WTC11 (cell line): ENCODE measurements around the gene CYB561A3. TPM values are rescaled to one million over a fixed set of nuclear protein-coding genes. Genes with fewer than 3 reads are reported as not detected.

Experiments
- ATAC-seq: fragments of 200-7000 bp; cut with Tn5 transposase; 2 replicates; pipeline ENCODE4 v1.10.0; 2021; ENCODE audit warnings: mild to moderate bottlenecking, moderate library complexity
- CTCF ChIA-PET: fragments of 300-600 bp; sonication (Branson Sonifier 250); formaldehyde crosslinking; loops from one replicate; lab custom pipeline; 2021; ENCODE audit warnings: antibody characterized with exemption; lab: Charles Lee
- POLR2A ChIA-PET: fragments of 350-600 bp; sonication (Branson Sonifier 250); formaldehyde crosslinking; loops from one replicate; lab custom pipeline; 2021; ENCODE audit warnings: antibody characterized with exemption; lab: Charles Lee
- DNase-seq: peaks from one replicate; pipeline ENCODE4 v3.0.0; 2021; ENCODE audit warnings: low spot score
- H3K27ac Mint-ChIP-seq: 2 replicates; pipeline ENCODE4 v1.8.0; 2021; ENCODE audit warnings: mixed read lengths
- H3K27me3 Mint-ChIP-seq: 2 replicates; pipeline ENCODE4 v1.8.0; 2021; ENCODE audit warnings: low read depth, mild to moderate bottlenecking, moderate library complexity, mixed read lengths
- H3K36me3 Mint-ChIP-seq: 2 replicates; pipeline ENCODE4 v1.8.0; 2021; ENCODE audit warnings: mixed read lengths
- H3K4me1 Mint-ChIP-seq: 2 replicates; pipeline ENCODE4 v1.8.0; 2022; ENCODE audit warnings: mixed read lengths
- H3K4me3 Mint-ChIP-seq: 2 replicates; pipeline ENCODE4 v1.8.0; 2021; ENCODE audit warnings: mild to moderate bottlenecking, moderate library complexity, mixed read lengths
- H3K9me3 Mint-ChIP-seq: 2 replicates; pipeline ENCODE4 v1.8.0; 2021; ENCODE audit warnings: mixed read lengths
- AR ChIP-seq: fragments of 250-450 bp; sonication (Bioruptor Pico); IDR thresholded peaks from 2 replicates; pipeline ENCODE4 v1.9.0; 2021; ENCODE audit warnings: mild to moderate bottlenecking
- ATF3 ChIP-seq: sonication (generic); formaldehyde crosslinking; conservative IDR thresholded peaks from 2 replicates; pipeline ENCODE4 v1.8.1; 2022; ENCODE audit warnings: mild to moderate bottlenecking, missing genetic modification reagents
- ELF4 ChIP-seq: sonication (generic); formaldehyde crosslinking; IDR thresholded peaks from 2 replicates; pipeline ENCODE4 v1.8.1; 2022; ENCODE audit warnings: low read depth, mild to moderate bottlenecking, moderate library complexity, missing genetic modification reagents
- ESRRA ChIP-seq: sonication (generic); formaldehyde crosslinking; IDR thresholded peaks from 2 replicates; pipeline ENCODE4 v1.8.1; 2022; ENCODE audit warnings: mild to moderate bottlenecking, missing genetic modification reagents, borderline replicate concordance
- HMGA2 ChIP-seq: fragments of 250-450 bp; sonication (Bioruptor Pico); IDR thresholded peaks from 2 replicates; pipeline ENCODE4 v1.4.0; 2021; ENCODE audit warnings: mild to moderate bottlenecking, moderate library complexity
- SMAD3 ChIP-seq: sonication (generic); formaldehyde crosslinking; IDR thresholded peaks from 2 replicates; pipeline ENCODE4 v1.8.0; 2022; ENCODE audit warnings: missing genetic modification reagents, mild to moderate bottlenecking, borderline replicate concordance
- TP53 ChIP-seq: sonication (generic); formaldehyde crosslinking; IDR thresholded peaks from 2 replicates; pipeline ENCODE4 v1.8.1; 2023; ENCODE audit warnings: mild to moderate bottlenecking, missing genetic modification reagents
- USF1 ChIP-seq: sonication (generic); formaldehyde crosslinking; IDR thresholded peaks from 2 replicates; pipeline ENCODE4 v1.8.0; 2022; ENCODE audit warnings: mild to moderate bottlenecking, missing genetic modification reagents
- ZNF138 ChIP-seq: sonication (generic); formaldehyde crosslinking; conservative IDR thresholded peaks from 2 replicates; pipeline ENCODE4 v1.8.1; 2022; ENCODE audit warnings: mild to moderate bottlenecking, moderate library complexity, missing genetic modification reagents
- ZNF263 ChIP-seq: sonication (generic); formaldehyde crosslinking; IDR thresholded peaks from 2 replicates; pipeline ENCODE4 v1.8.1; 2022; ENCODE audit warnings: low read depth, mild to moderate bottlenecking, moderate library complexity, missing genetic modification reagents
- ZNF281 ChIP-seq: sonication (generic); formaldehyde crosslinking; IDR thresholded peaks from 2 replicates; pipeline ENCODE4 v1.8.0; 2023; ENCODE audit warnings: mild to moderate bottlenecking, missing genetic modification reagents
- ZNF671 ChIP-seq: fragments of 250-450 bp; sonication (Bioruptor Pico); IDR thresholded peaks from 2 replicates; pipeline ENCODE4 v1.8.0; 2021; ENCODE audit warnings: mild to moderate bottlenecking
- ZSCAN18 ChIP-seq: fragments of 250-450 bp; sonication (Bioruptor Pico); IDR thresholded peaks from 2 replicates; pipeline ENCODE4 v2.1.2; 2022; ENCODE audit warnings: mild to moderate bottlenecking, moderate library complexity
- total RNA-seq: library from RNA; stranded (reverse); gene quantifications from 3 replicates; pipeline ENCODE4 v1.2.3, GENCODE V29; 2021

CYB561A3 gene
- total RNA-seq, 1 experiment from 2014 or later: 38.8 TPM

- no peak overlapping the region for H3K4me3 Mint-ChIP-seq
- H3K36me3 Mint-ChIP-seq: peaks cover 62% of the 10 kb centered on the region
- TF ChIP-seq ATF3 (CRISPR knock-in tag) (no peak), ZSCAN18 (no peak), USF1 (CRISPR knock-in tag) (no peak), TP53 (no peak), ZNF671 (CRISPR knock-in tag) (no peak), ELF4 (CRISPR knock-in tag) (no peak), ESRRA (no peak), HMGA2 (no peak), AR (CRISPR knock-in tag) (no peak), SMAD3 (CRISPR knock-in tag) (no peak), ZNF138 (CRISPR knock-in tag) (no peak), ZNF281 (CRISPR knock-in tag) (no peak), ZNF263 (CRISPR knock-in tag) (no peak)
- H3K9me3 Mint-ChIP-seq: no peaks in the 10 kb centered on the region
- ATAC-seq (no peak), DNase-seq (no peak)
- H3K27ac Mint-ChIP-seq: no peak overlapping the region
- peaks cover 16% of the 10 kb centered on the region for H3K4me1 Mint-ChIP-seq
- CTCF ChIA-PET: no interaction called here
- POLR2A ChIA-PET: no interaction called here
- H3K27me3 Mint-ChIP-seq: no peaks in the 10 kb centered on the region
Measured at GRCh38 chr11:61302550-61302949, 59.1 kb downstream of the CYB561A3 start.

Other genes starting within 250 kb of the CYB561A3 start
- 22.2 to 23.9 TPM (median 23.4 TPM) in 3 replicates for gene VPS37C, start 200.5 kb downstream of the CYB561A3 start, total RNA-seq
- 0.20 to 0.37 TPM in 2 of 3 replicates, not detected in the other for gene PGA3, start 158.4 kb downstream of the CYB561A3 start, total RNA-seq
- 0.32 to 1.3 TPM in 2 of 3 replicates, not detected in the other for gene PGA4, start 139.5 kb downstream of the CYB561A3 start, total RNA-seq
- gene PGA5, start 120.7 kb downstream of the CYB561A3 start, total RNA-seq: 0.16 to 0.35 TPM (median 0.30 TPM) in 3 replicates
- gene VWCE, start 66.6 kb downstream of the CYB561A3 start, total RNA-seq: 13.8 to 21.9 TPM (median 17.4 TPM) in 3 replicates
- gene DDB1, start 28.8 kb downstream of the CYB561A3 start, total RNA-seq: 270 to 316 TPM (median 295 TPM) in 3 replicates
- 86.8 to 96.5 TPM (median 87.8 TPM) in 3 replicates for gene TKFC, start 28.7 kb downstream of the CYB561A3 start, total RNA-seq
- gene TMEM138, start 492 bp upstream of the CYB561A3 start, total RNA-seq: 34.0 to 39.0 TPM (median 38.8 TPM) in 3 replicates
- gene TMEM216, start 30.7 kb upstream of the CYB561A3 start, total RNA-seq: 16.4 to 20.8 TPM (median 17.9 TPM) in 3 replicates
- 86.0 to 90.7 TPM (median 88.3 TPM) in 3 replicates for gene CPSF7, start 68.1 kb upstream of the CYB561A3 start, total RNA-seq
- 36.2 to 36.8 TPM (median 36.5 TPM) in 3 replicates for gene SDHAF2, start 68.2 kb upstream of the CYB561A3 start, total RNA-seq
- 1.1 to 1.5 TPM (median 1.3 TPM) in 3 replicates for gene LRRC10B, start 146.9 kb upstream of the CYB561A3 start, total RNA-seq
- gene SYT7, start 219.2 kb upstream of the CYB561A3 start, total RNA-seq: 12.5 to 18.9 TPM (median 18.2 TPM) in 3 replicates